Mucosa of descending colon (tissue), 3 donors: ENCODE results near the gene KSR2. TPM values are rescaled to one million over a fixed set of nuclear protein-coding genes. Genes with fewer than 3 reads are reported as not detected.
"Not testable (repeated sequence)": the region's sequence is repeated elsewhere in the genome, so short reads cannot be mapped to it uniquely, and the experiment has no call there.

Experiments
- ATAC-seq: fragments of 200-7000 bp; cut with Tn5 transposase; one replicate; pipeline ENCODE4 v1.9.1; 2020; ENCODE audit warnings: mild to moderate bottlenecking, moderate library complexity
- DNase-seq, 3 donors: peaks; one replicate each; pipeline ENCODE4 v3.0.0-alpha.2; 2020
- H3K36me3 ChIP-seq: fragments of 200-600 bp; one replicate; pipeline ENCODE4 v1.8.0; 2021; ENCODE audit warnings: low read depth, mild to moderate bottlenecking
- H3K4me1 ChIP-seq: fragments of 200-600 bp; one replicate; pipeline ENCODE4 v1.8.0; 2021; ENCODE audit warnings: low read depth, mild to moderate bottlenecking
- H3K4me3 ChIP-seq: fragments of 200-600 bp; one replicate; pipeline ENCODE4 v1.8.0; 2021; ENCODE audit warnings: mild to moderate bottlenecking
- H3K9me3 ChIP-seq: fragments of 200-600 bp; one replicate; pipeline ENCODE4 v1.8.0; 2021; ENCODE audit warnings: mild to moderate bottlenecking
- intact Hi-C, 2 donors: fragments of 100-400 bp; cut with DNase I in 1 of 2; cut with micrococcal nuclease in 1 of 2; formaldehyde crosslinking; loops; one replicate each; pipeline versions ENCODE4 v1.11.0 to v1.11.1; 2022; cut with DNase I, micrococcal nuclease
- total RNA-seq, 3 donors: library from RNA; stranded (reverse); fragmentation: NEBNext Ultra II Directional in 2 of 3; extraction: Animal tissue kit (Norgen Biotek cat#: 25700) in 2 of 3; gene quantifications; one replicate each; pipeline versions ENCODE4 v1.2.1 to v1.2.4, GENCODE V29; 2021 to 2023
- TF ChIP-seq, protein P1 (sequence below): fragments of 200-600 bp; IDR thresholded peaks from one replicate; pipeline ENCODE4 v1.8.0; 2022; ENCODE audit warnings: antibody characterized with exemption, mild to moderate bottlenecking
- donor health status: DM: no; HTN: no; CAD: no; lungs with moderate emphysema.
- donor health status: DM: no; HTN: no; CAD: no.
- donor health status: DM: no; HTN: yes; CAD: no.

Gene KSR2
- total RNA-seq, 3 donors from 2014 or later, result 1.4 to 2.8 (median 2.5) TPM

DNA sequence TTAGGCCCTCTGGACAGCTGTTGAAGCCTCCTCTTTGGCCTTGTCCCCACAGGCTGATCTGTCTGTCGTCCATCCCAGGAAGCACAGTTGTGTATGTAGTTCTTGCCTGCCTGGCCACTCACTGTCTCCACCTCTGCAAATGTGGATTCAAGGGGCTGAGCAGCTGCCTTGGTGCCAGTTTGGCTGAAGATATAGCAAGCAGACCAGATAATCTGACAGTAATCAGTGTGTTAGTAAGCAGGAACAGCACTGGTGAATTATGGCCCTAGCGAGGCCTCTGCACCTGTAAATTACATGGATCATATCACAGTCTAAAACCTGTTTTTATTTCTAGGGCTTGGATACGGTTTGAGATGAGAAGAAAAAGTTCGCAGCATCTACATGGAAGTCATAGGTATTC lies 324.8 kb downstream of the KSR2 start:
- TF ChIP-seq, protein P1, sequence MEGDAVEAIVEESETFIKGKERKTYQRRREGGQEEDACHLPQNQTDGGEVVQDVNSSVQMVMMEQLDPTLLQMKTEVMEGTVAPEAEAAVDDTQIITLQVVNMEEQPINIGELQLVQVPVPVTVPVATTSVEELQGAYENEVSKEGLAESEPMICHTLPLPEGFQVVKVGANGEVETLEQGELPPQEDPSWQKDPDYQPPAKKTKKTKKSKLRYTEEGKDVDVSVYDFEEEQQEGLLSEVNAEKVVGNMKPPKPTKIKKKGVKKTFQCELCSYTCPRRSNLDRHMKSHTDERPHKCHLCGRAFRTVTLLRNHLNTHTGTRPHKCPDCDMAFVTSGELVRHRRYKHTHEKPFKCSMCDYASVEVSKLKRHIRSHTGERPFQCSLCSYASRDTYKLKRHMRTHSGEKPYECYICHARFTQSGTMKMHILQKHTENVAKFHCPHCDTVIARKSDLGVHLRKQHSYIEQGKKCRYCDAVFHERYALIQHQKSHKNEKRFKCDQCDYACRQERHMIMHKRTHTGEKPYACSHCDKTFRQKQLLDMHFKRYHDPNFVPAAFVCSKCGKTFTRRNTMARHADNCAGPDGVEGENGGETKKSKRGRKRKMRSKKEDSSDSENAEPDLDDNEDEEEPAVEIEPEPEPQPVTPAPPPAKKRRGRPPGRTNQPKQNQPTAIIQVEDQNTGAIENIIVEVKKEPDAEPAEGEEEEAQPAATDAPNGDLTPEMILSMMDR, result no peak
- Histone ChIP-seq H3K36me3 (no peaks in the 10 kb centered on the region), H3K4me3 (no peak overlapping the region), H3K4me1 (no peaks in the 10 kb centered on the region), H3K9me3 (no peaks in the 10 kb centered on the region)
- DNase-seq (no peak), ATAC-seq (no peak)
- intact Hi-C loops, result no loop called here

DNA sequence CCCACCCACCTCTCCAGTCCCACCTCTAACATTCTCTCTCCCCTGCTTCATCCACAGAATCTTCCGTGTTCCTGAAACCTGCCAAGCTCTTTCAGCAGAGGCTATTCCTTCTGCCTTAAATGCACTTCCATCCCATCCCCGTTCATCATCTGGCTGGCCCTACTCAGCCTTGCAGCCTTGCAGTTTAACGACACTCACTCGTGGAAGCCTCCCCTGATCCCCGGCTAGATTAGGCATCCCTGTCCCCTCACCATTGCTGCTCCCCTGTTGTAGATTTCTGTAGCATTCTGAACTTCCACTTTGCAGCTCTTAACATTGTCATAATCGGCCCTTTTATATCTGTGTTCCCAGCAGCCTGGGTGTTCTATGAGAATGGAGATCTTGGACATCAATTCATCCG lies 326.9 kb downstream of the KSR2 start:
- ATAC-seq (no peak), DNase-seq (no peak)
- no peak overlapping the region for H3K4me3 ChIP-seq
- H3K36me3 ChIP-seq, result no peaks in the 10 kb centered on the region
- TF ChIP-seq, protein P1, result no peak
- no peaks in the 10 kb centered on the region for H3K4me1 ChIP-seq
- H3K9me3 ChIP-seq, result peaks cover 1% of the 10 kb centered on the region
- intact Hi-C loops, result no loop called here

DNA sequence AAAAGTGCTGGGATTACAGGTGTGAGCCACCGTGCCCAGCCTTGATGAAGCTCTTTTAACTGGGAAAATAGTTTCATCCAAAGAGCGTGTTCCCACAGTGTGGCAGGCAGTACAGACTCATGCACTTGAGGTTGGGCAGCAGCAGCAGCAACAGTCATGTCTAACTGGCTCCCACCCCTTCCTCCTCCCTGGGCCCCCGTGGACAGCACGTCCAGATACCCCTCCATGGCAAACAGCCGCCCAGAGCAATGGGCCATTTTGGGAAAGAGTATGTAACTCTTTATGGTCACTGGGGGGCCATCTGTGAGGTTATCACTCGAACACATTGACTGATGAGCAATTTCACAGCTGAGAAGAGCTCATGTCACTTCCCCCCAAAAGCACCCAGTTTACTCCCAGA lies 328.3 kb downstream of the KSR2 start:
- intact Hi-C loops, result no loop called here
- no peaks in the 10 kb centered on the region for H3K4me1 ChIP-seq
- no peaks in the 10 kb centered on the region for H3K36me3 ChIP-seq
- peaks cover 7% of the 10 kb centered on the region for H3K9me3 ChIP-seq
- TF ChIP-seq, protein P1, result no peak
- H3K4me3 ChIP-seq, result no peak overlapping the region
- DNase-seq, result no peak
- no peak for ATAC-seq

DNA sequence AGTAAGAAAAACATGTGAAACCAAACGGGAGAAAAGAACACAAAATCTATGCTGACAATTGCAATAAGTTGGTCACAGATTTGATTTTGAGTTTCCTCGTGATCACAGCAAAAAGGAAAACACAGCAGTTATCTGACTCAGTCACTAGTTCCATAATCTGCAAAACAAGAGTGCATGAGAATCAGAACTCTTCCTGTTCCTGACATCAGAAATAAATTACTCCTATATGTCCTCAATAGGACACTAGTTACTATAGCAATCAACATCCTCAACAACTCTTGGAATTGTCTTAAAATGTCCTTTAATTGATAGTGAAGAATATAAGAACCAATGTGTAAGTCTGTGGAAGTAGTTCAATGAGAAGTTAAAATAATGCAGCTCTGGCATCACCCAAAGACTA lies 339.3 kb downstream of the KSR2 start:
- H3K4me1 ChIP-seq, result no peaks in the 10 kb centered on the region
- no peaks in the 10 kb centered on the region for H3K9me3 ChIP-seq
- TF ChIP-seq, protein P1, result no peak
- intact Hi-C loops, result no loop called here
- no peaks in the 10 kb centered on the region for H3K36me3 ChIP-seq
- ATAC-seq, result no peak
- DNase-seq, result no peak
- no peak overlapping the region for H3K4me3 ChIP-seq

DNA sequence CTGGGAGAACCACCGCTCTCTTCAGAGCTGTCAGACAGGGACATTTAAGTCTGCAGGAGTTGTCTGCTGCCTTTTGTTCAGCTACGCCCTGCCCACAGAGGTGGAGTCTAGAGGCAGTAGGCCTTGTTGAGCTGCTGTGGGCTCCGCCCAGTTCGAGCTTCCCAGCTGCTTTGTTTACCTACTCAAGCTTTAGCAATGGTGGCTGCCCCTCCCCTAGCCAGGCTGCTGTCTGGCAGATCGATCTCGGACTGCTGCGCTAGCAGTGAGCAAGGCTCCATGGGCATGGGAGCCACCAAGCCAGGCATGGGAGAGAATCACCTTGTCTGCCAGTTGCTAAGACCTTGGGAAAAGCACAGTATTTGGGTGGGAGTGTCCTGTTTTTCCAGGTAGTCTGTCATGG lies 340.1 kb downstream of the KSR2 start:
- H3K4me1 ChIP-seq, ATAC-seq, H3K9me3 ChIP-seq, H3K36me3 ChIP-seq, intact Hi-C loops, H3K4me3 ChIP-seq: not testable (repeated sequence)
- peak in 1 of 3 donors; percentile 9 for DNase-seq

DNA sequence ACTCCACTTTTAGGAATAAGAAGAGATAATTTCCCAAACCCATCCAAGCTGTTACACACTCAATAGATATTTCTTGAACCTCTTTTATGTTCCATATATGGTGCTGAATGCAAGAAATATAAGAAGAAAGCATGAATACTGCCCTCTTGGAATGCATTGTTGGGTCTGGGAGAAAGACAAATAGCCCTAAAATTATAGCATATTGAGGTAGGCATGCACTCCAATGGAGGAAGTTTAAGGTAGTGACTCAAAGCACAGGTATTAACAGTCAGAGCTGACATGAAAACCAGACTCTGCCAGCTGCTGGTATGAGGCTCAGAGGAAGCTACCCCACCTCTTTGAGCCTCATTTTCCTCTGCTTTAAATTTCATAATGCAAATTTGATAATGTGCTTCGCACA lies 346.0 kb downstream of the KSR2 start:
- intact Hi-C loops, result no loop called here
- H3K4me3 ChIP-seq, result no peak overlapping the region
- H3K4me1 ChIP-seq, result no peaks in the 10 kb centered on the region
- DNase-seq, result no peak
- no peak for ATAC-seq
- no peaks in the 10 kb centered on the region for H3K9me3 ChIP-seq
- H3K36me3 ChIP-seq, result no peaks in the 10 kb centered on the region
- TF ChIP-seq, protein P1, result no peak
